LoVo (cell line): Measurements from ENCODE around the gene PPARGC1A.

Source experiments
- DNase-seq: peaks from one replicate; pipeline ENCODE4 v3.0.0-alpha.2; 2016; ENCODE audit warnings: low spot score

PPARGC1A gene

GRCh38 chr4:23844961-23845360 is 44.9 kb downstream of the PPARGC1A start:
- no peak for DNase-seq

- DNase-seq = no peak
These were observed 50.6 kb downstream of the PPARGC1A start for GRCh38 chr4:23839279-23839678.

- no peak for DNase-seq
These were observed 51.2 kb downstream of the PPARGC1A start for GRCh38 chr4:23838607-23839006.

- no peak for DNase-seq
These were observed 51.7 kb downstream of the PPARGC1A start for GRCh38 chr4:23838131-23838530.

- no peak for DNase-seq
These were observed 52.5 kb downstream of the PPARGC1A start for GRCh38 chr4:23837371-23837770.

GRCh38 chr4:23835774-23836478 is 53.9 kb downstream of the PPARGC1A start:
- no peak for DNase-seq

GRCh38 chr4:23828779-23829178 is 61.1 kb downstream of the PPARGC1A start:
- no peak for DNase-seq

- no peak for DNase-seq
These were observed 61.7 kb downstream of the PPARGC1A start for GRCh38 chr4:23828020-23828715.

GRCh38 chr4:23822181-23822580 is 67.7 kb downstream of the PPARGC1A start:
- DNase-seq = no peak

GRCh38 chr4:23819041-23819511 is 70.8 kb downstream of the PPARGC1A start:
- no peak for DNase-seq

GRCh38 chr4:23818097-23818885 is 71.6 kb downstream of the PPARGC1A start:
- DNase-seq = no peak

- no peak for DNase-seq
These were observed 74.7 kb downstream of the PPARGC1A start for GRCh38 chr4:23814996-23815660.

GRCh38 chr4:23814587-23814986 is 75.3 kb downstream of the PPARGC1A start:
- no peak for DNase-seq

GRCh38 chr4:23811161-23811560 is 78.7 kb downstream of the PPARGC1A start:
- DNase-seq = no peak

- DNase-seq = no peak
These were observed 84.4 kb downstream of the PPARGC1A start for GRCh38 chr4:23805450-23805851.

- DNase-seq = no peak
These were observed 100.1 kb downstream of the PPARGC1A start for GRCh38 chr4:23789762-23790161.

GRCh38 chr4:23788460-23788859 is 101.4 kb downstream of the PPARGC1A start:
- no peak for DNase-seq

GRCh38 chr4:23788027-23788426 is 101.8 kb downstream of the PPARGC1A start:
- DNase-seq = no peak

- DNase-seq = no peak
These were observed 106.9 kb downstream of the PPARGC1A start for GRCh38 chr4:23782778-23783437.

GRCh38 chr4:23779839-23780238 is 110.0 kb downstream of the PPARGC1A start:
- DNase-seq = no peak

- DNase-seq = no peak
These were observed 110.4 kb downstream of the PPARGC1A start for GRCh38 chr4:23779422-23779821.

GRCh38 chr4:23775694-23776093 is 114.2 kb downstream of the PPARGC1A start:
- DNase-seq = no peak
